Measurements from ENCODE around the gene MRPL55. TPM values are rescaled to one million over a fixed set of nuclear protein-coding genes. Genes with fewer than 3 reads are reported as not detected.

The MRPL55 gene
- total RNA-seq, 4 donors from 2014 or later: 64.7 to 123 (median 74.2) TPM

DNA sequence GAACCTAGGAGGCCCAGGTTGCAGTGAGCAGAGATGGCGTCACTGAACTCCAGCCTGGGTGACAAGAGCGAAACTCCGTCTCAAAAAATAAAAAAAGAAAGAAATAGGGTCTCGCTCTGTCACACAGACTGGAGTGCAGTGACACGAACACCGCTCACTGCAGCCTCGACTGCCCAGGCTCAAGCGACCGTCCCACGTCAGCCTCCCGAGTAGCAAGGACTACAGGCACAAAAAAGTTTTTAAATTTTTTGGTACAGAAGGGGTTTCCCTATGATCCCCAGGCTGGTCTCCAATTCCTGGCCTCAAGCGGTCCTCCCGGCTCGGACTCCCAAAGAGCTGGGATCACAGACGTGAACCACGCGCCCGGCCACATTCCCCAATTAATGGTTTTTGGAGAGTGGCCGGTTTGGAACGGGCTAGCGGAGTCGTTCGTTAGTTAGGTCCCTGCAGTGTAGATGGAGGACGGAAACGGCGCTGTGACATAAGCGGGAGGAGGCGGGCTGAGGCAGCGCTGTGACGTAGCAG, 30.4 kb upstream of the MRPL55 start:
- TF ChIP-seq, protein P1, sequence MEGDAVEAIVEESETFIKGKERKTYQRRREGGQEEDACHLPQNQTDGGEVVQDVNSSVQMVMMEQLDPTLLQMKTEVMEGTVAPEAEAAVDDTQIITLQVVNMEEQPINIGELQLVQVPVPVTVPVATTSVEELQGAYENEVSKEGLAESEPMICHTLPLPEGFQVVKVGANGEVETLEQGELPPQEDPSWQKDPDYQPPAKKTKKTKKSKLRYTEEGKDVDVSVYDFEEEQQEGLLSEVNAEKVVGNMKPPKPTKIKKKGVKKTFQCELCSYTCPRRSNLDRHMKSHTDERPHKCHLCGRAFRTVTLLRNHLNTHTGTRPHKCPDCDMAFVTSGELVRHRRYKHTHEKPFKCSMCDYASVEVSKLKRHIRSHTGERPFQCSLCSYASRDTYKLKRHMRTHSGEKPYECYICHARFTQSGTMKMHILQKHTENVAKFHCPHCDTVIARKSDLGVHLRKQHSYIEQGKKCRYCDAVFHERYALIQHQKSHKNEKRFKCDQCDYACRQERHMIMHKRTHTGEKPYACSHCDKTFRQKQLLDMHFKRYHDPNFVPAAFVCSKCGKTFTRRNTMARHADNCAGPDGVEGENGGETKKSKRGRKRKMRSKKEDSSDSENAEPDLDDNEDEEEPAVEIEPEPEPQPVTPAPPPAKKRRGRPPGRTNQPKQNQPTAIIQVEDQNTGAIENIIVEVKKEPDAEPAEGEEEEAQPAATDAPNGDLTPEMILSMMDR (IDR thresholded peaks at IDR 0.05 in 4 of 5, conservative IDR thresholded peaks at IDR 0.05 in 1 of 5): no peak
- no peak for TF ChIP-seq POLR2A (IDR thresholded peaks at IDR 0.05)
- Histone ChIP-seq H3K9me3 (no peaks in the 10 kb centered on the region), H3K27me3 (no peaks in the 10 kb centered on the region), H3K36me3 (no peaks in the 10 kb centered on the region), H3K27ac (peak overlapping the region; percentile 94 to 99 (median 96)), H3K4me3 (peak overlapping the region; percentile 70 to 100 (median 96)), H3K4me1 (peaks cover 32 to 36% of the 10 kb centered on the region in 2 donors)
- intact Hi-C loops (cut with DNase I; ENCODE audit: low total_unique reads) (no loop called here), in situ Hi-C loops (cut with MboI; ENCODE audit: low sequenced_read_pairs in 4 of 4) (no loop called here)
- DNase-seq (no peak), ATAC-seq (peak in 1 of 2 donors; percentile 1)

DNA sequence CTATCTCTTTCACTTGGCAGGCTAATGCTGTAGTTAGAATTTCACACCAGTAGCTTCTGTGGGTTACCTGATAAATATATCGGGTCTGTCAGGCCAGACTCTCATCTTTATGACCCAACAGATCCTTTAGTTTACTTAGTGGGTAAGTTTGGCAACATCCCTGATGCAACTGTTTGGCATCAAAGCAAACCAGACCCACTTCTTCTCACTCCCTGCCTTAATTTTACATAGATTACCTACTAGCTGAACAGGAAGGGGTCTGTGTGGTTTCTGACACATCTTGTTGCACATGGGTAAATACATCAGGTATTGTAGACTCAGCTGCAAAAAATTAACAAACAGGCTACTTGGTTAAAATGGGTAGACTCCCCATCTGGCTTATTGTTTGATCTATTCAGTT, 27.8 kb upstream of the MRPL55 start:
- Histone ChIP-seq H3K4me3 (no peak overlapping the region), H3K36me3 (no peaks in the 10 kb centered on the region), H3K4me1 (peaks cover 12 to 14% of the 10 kb centered on the region in 2 donors), H3K9me3 (no peaks in the 10 kb centered on the region), H3K27ac (no peak overlapping the region), H3K27me3 (no peaks in the 10 kb centered on the region)
- in situ Hi-C loops (cut with MboI; ENCODE audit: low sequenced_read_pairs in 4 of 4): no loop called here
- no peak for TF ChIP-seq POLR2A (IDR thresholded peaks at IDR 0.05)
- TF ChIP-seq, protein P1 (IDR thresholded peaks at IDR 0.05 in 4 of 5, conservative IDR thresholded peaks at IDR 0.05 in 1 of 5): no peak
- ATAC-seq (no peak), DNase-seq (no peak)
- intact Hi-C loops (cut with DNase I; ENCODE audit: low total_unique reads): no loop called here

DNA sequence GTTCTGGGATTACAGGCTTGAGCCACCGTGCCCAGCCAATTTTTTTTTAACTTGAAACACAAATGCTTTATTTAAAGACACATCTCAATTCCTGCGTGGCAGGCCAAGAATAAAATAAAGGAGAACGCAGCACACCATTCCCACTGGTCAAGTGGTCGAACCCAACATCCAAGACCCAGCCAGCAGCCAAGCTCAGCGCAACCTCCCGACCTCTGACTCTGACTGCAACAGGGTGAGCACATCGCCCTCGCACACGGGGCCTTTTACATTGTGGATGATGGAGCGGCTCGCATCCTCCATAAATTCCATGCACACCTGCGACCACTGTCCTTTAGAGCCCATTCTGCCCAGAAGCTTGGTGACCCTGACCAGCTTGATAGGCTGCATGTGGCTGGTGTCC, 25.5 kb upstream of the MRPL55 start:
- TF ChIP-seq, protein P1 (IDR thresholded peaks at IDR 0.05 in 4 of 5, conservative IDR thresholded peaks at IDR 0.05 in 1 of 5): no peak
- no peak for TF ChIP-seq POLR2A (IDR thresholded peaks at IDR 0.05)
- peaks cover 3 to 6% of the 10 kb centered on the region in 2 donors for H3K4me1 ChIP-seq
- H3K9me3 ChIP-seq: no peaks in the 10 kb centered on the region
- DNase-seq (no peak), ATAC-seq (no peak)
- intact Hi-C loops (cut with DNase I; ENCODE audit: low total_unique reads): loop anchor here (5.0 kb wide), 1 partner anchor 48 kb away; no protein-coding TSS in a partner anchor
- H3K27me3 ChIP-seq: no peaks in the 10 kb centered on the region
- no peak overlapping the region for H3K27ac ChIP-seq
- in situ Hi-C loops (cut with MboI; ENCODE audit: low sequenced_read_pairs in 4 of 4): no loop called here
- H3K4me3 ChIP-seq: no peak overlapping the region
- no peaks in the 10 kb centered on the region for H3K36me3 ChIP-seq

DNA sequence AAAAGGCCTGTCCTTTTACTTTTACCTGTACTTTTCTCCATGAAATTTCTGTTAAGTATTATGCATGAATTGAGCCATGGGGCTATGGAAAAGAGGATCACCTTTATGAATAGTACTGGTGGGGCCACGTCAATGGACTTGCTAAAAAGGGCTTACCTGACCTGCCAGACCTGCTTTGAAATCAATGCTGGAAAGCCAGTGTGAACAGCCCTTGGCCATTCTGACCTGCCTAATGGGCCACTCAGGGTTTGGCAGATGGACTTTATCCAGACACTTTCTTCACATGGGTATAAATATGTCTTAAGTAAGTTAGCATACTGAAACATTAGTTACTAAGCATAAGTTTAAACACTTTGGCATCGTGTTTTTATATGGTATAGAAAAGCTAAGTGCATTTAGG, 22.7 kb upstream of the MRPL55 start:
- in situ Hi-C loops (cut with MboI; ENCODE audit: low sequenced_read_pairs in 4 of 4): no loop called here
- TF ChIP-seq POLR2A (IDR thresholded peaks at IDR 0.05): no peak
- TF ChIP-seq, protein P1 (IDR thresholded peaks at IDR 0.05 in 4 of 5, conservative IDR thresholded peaks at IDR 0.05 in 1 of 5): no peak
- Histone ChIP-seq H3K4me1 (peaks cover 3 to 6% of the 10 kb centered on the region in 2 donors), H3K4me3 (no peak overlapping the region), H3K9me3 (no peaks in the 10 kb centered on the region), H3K36me3 (no peaks in the 10 kb centered on the region), H3K27ac (no peak overlapping the region), H3K27me3 (no peaks in the 10 kb centered on the region)
- no peak for DNase-seq
- ATAC-seq: no peak
- intact Hi-C loops (cut with DNase I; ENCODE audit: low total_unique reads): loop anchor here (2.0 to 5.0 kb wide), 2 partner anchors 51 to 383 kb away; no protein-coding TSS in a partner anchor

DNA sequence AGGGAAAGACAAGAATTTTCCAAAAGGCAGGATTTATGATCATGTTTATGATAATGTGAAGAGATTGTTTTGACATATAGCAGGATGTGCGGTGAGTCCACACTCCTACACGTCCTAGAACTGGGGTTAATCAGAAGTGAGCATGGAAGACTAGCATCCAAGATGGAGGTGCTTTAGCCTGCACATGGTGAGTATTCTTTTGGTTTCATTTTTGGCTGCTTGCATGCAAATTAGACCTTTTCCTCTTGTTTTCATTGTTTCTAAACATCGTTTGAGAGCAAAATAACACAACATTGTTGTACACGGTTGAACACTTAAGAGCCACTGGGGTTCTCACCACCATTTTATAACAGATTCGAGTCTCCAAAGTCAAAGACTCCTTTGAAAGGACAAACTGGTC, 16.1 kb upstream of the MRPL55 start:
- no peak for TF ChIP-seq POLR2A (IDR thresholded peaks at IDR 0.05)
- TF ChIP-seq, protein P1 (IDR thresholded peaks at IDR 0.05 in 4 of 5, conservative IDR thresholded peaks at IDR 0.05 in 1 of 5): no peak
- Histone ChIP-seq H3K4me1 (no peaks in the 10 kb centered on the region), H3K4me3 (no peak overlapping the region), H3K36me3 (no peaks in the 10 kb centered on the region), H3K27ac (no peak overlapping the region), H3K9me3 (no peaks in the 10 kb centered on the region), H3K27me3 (no peaks in the 10 kb centered on the region)
- in situ Hi-C loops (cut with MboI; ENCODE audit: low sequenced_read_pairs in 4 of 4) (no loop called here), intact Hi-C loops (cut with DNase I; ENCODE audit: low total_unique reads) (no loop called here)
- no peak for DNase-seq
- ATAC-seq: no peak
